Endodermal cell (in vitro differentiated cells): ENCODE measurements around the gene CNNM1. TPM values are rescaled to one million over a fixed set of nuclear protein-coding genes. Genes with fewer than 3 reads are reported as not detected.

Source experiments
- DNase-seq: peaks from one replicate; pipeline ENCODE4 v3.0.0-alpha.2; 2017
- H3K27ac ChIP-seq: 2 replicates; pipeline ENCODE4 v1.5.1; 2013; ENCODE audit warnings: mild to moderate bottlenecking, low read depth, low read length, moderate library complexity
- H3K27me3 ChIP-seq: 2 replicates; pipeline ENCODE4 v1.6.1; 2013; ENCODE audit warnings: mild to moderate bottlenecking, low read length, moderate library complexity; ENCODE audit not compliant: insufficient read depth, control insufficient read depth, poor library complexity, severe bottlenecking
- H3K36me3 ChIP-seq: 2 replicates; pipeline ENCODE4 v1.7.0; 2013; ENCODE audit warnings: mild to moderate bottlenecking, low read length, moderate library complexity; ENCODE audit not compliant: control insufficient read depth, insufficient read depth
- H3K4me1 ChIP-seq: one replicate; pipeline ENCODE4 v1.7.0; 2013; ENCODE audit warnings: low read length; ENCODE audit not compliant: control insufficient read depth, insufficient read depth
- H3K4me3 ChIP-seq: 2 replicates; pipeline ENCODE4 v1.5.1; 2013; ENCODE audit warnings: mild to moderate bottlenecking, low read length, moderate library complexity
- H3K9ac ChIP-seq: 2 replicates; pipeline ENCODE4 v1.6.1; 2013; ENCODE audit warnings: mild to moderate bottlenecking, low read length, moderate library complexity; ENCODE audit not compliant: poor library complexity, severe bottlenecking; ENCODE audit errors: extremely low read depth
- H3K9me3 ChIP-seq: 2 replicates; pipeline ENCODE4 v1.6.1; 2013; ENCODE audit warnings: mild to moderate bottlenecking, low read length, moderate library complexity; ENCODE audit not compliant: control insufficient read depth
- H3K27ac Mint-ChIP-seq: 2 replicates; pipeline ENCODE4 v1.8.0; 2020; ENCODE audit warnings: mixed read lengths
- H3K27me3 Mint-ChIP-seq: 2 replicates; pipeline ENCODE4 v1.8.0; 2021; ENCODE audit warnings: mild to moderate bottlenecking, mixed read lengths; ENCODE audit not compliant: insufficient read depth
- H3K36me3 Mint-ChIP-seq: 2 replicates; pipeline ENCODE4 v1.8.0; 2020; ENCODE audit warnings: low read depth, mixed read lengths
- H3K4me1 Mint-ChIP-seq: 2 replicates; pipeline ENCODE4 v1.8.0; 2020; ENCODE audit warnings: mixed read lengths
- H3K4me3 Mint-ChIP-seq: 2 replicates; pipeline ENCODE4 v1.8.0; 2020; ENCODE audit warnings: mild to moderate bottlenecking, moderate library complexity, mixed read lengths
- H3K9me3 Mint-ChIP-seq: 2 replicates; pipeline ENCODE4 v1.8.0; 2020; ENCODE audit warnings: mild to moderate bottlenecking, mixed read lengths
- WGBS, 2 experiments: methylation state at CpG; one replicate each; pipeline versions ENCODE4 v1.1.5 to v1.1.7; 2013; ENCODE audit warnings: missing lambda C conversion rate in 2 of 2, mixed read lengths in 1 of 2; ENCODE audit not compliant: insufficient coverage in 1 of 2, insufficient read length in 1 of 2; 5-methylcytosine and 5-hydroxymethylcytosine counted together
- total RNA-seq, 2 donors: library from RNA; stranded (reverse); fragmentation: NEBNext Ultra II Directional in 1 of 2; extraction: Animal tissue kit (Norgen Biotek cat#: 25700) in 1 of 2; gene quantifications; 2 replicates in 1 of 2; 3 replicates in 1 of 2; pipeline ENCODE4 v1.2.1, GENCODE V29; 2021
- TF ChIP-seq, protein P1 (sequence below): fragments of 200-600 bp; sonication (generic); conservative IDR thresholded peaks from 2 replicates; pipeline ENCODE4 v1.5.0; 2021; ENCODE audit warnings: antibody characterized with exemption, mild to moderate bottlenecking

The CNNM1 gene
- total RNA-seq, 2 donors from 2014 or later = 2.8 to 3.8 TPM

DNA sequence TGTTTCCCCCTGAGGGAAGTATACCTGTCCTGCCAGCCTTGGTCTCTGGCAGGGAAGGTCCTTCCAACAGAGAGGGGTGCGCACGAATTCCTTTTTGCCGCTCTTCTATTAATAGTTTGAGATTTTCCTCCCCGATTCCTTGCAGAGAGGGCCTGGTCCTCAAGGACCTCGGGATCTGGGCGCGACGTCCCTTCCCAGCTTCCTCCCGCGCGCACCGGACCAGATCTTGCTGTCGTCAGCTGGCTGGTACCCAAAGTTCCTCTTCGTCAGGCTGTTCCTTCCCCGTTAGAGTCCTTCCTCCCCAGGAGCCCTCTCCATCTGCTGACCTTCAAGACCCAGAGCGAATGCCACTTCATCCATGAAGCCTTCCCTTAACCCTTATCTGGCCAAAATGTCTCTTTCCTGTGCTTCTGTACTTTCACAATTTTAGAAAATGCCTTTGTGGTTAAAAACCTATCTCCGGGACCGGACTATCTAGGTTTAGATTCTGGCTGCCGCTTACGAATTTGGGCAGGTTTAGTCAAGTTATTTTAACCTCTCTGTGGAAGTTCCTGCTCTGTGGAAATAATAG lies 102.1 kb downstream of the CNNM1 start:
- Histone ChIP-seq H3K9me3 (no peaks in the 10 kb centered on the region), H3K36me3 (no peaks in the 10 kb centered on the region), H3K4me1 (peaks cover 8% of the 10 kb centered on the region), H3K27ac (no peak overlapping the region), H3K9ac (peak overlapping the region; percentile 60), H3K27me3 (peaks cover 33% of the 10 kb centered on the region), H3K4me3 (peak overlapping the region; percentile 94)
- TF ChIP-seq, protein P1, sequence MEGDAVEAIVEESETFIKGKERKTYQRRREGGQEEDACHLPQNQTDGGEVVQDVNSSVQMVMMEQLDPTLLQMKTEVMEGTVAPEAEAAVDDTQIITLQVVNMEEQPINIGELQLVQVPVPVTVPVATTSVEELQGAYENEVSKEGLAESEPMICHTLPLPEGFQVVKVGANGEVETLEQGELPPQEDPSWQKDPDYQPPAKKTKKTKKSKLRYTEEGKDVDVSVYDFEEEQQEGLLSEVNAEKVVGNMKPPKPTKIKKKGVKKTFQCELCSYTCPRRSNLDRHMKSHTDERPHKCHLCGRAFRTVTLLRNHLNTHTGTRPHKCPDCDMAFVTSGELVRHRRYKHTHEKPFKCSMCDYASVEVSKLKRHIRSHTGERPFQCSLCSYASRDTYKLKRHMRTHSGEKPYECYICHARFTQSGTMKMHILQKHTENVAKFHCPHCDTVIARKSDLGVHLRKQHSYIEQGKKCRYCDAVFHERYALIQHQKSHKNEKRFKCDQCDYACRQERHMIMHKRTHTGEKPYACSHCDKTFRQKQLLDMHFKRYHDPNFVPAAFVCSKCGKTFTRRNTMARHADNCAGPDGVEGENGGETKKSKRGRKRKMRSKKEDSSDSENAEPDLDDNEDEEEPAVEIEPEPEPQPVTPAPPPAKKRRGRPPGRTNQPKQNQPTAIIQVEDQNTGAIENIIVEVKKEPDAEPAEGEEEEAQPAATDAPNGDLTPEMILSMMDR = no peak
- H3K9me3 Mint-ChIP-seq = no peaks in the 10 kb centered on the region
- H3K27ac Mint-ChIP-seq = peak overlapping the region; percentile 93
- H3K4me1 Mint-ChIP-seq = peaks cover 25% of the 10 kb centered on the region
- H3K27me3 Mint-ChIP-seq = peaks cover 5% of the 10 kb centered on the region
- 7 to 8% methylated on average over 19 to 20 of the region's 20 CpGs for WGBS, 2 experiments
- no peak for DNase-seq
- H3K36me3 Mint-ChIP-seq = peaks cover 2% of the 10 kb centered on the region
- peak overlapping the region; percentile 90 for H3K4me3 Mint-ChIP-seq

DNA sequence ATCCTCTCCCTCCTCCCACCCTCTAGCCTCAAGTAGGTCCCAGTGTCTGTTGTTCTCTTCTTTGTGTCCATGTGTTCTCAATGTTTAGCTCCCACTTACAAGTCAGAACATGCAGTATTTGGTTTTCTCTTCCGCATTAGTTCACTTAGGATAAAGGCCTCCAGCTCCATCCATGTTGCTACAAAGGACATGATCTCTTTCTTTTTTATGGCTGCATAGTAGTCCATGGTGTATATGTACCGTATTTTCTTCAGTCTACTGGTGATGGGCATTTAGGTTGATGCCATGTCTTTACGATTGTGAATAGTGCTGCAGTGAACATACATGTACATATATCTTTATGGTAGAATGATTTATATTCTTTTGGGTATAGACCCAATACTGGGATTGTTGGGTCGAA lies 102.9 kb downstream of the CNNM1 start:
- Histone ChIP-seq H3K27ac (no peak overlapping the region), H3K9ac (no peak overlapping the region), H3K27me3 (peaks cover 38% of the 10 kb centered on the region), H3K36me3 (no peaks in the 10 kb centered on the region), H3K9me3 (no peaks in the 10 kb centered on the region), H3K4me3 (peak overlapping the region; percentile 94), H3K4me1 (peaks cover 8% of the 10 kb centered on the region)
- Mint-ChIP-seq H3K27me3 (peaks cover 5% of the 10 kb centered on the region), H3K4me3 (peak overlapping the region; percentile 90), H3K27ac (no peak overlapping the region), H3K9me3 (no peaks in the 10 kb centered on the region), H3K4me1 (peaks cover 27% of the 10 kb centered on the region), H3K36me3 (peaks cover 2% of the 10 kb centered on the region)
- no peak for DNase-seq
- TF ChIP-seq, protein P1 = no peak
- 90 to 92% methylated on average over 3 to 4 of the region's 4 CpGs for WGBS, 2 experiments

DNA sequence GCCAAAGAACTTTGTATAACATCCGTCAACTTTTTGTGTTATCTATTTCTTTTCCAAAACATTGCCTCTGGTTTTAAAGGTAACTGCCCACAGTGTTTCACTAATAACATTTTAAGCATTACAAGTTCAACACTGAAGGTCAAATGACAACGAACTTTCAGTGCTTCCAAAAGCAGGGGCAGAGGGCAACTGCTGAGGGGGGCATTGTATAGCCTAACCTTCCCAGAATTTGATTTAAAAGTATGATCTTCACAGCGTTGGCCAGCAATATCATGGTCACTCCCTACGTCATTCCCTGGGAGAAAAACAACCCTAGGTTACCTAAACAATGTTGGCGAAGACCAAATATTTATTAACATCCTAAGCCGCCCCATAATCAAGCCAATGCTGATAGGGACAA lies 103.7 kb downstream of the CNNM1 start:
- Histone ChIP-seq H3K27ac (no peak overlapping the region), H3K27me3 (peaks cover 42% of the 10 kb centered on the region), H3K9ac (no peak overlapping the region), H3K36me3 (no peaks in the 10 kb centered on the region), H3K9me3 (no peaks in the 10 kb centered on the region), H3K4me1 (peaks cover 8% of the 10 kb centered on the region), H3K4me3 (no peak overlapping the region)
- TF ChIP-seq, protein P1 = no peak
- DNase-seq = no peak
- Mint-ChIP-seq H3K27ac (no peak overlapping the region), H3K36me3 (no peaks in the 10 kb centered on the region), H3K4me1 (peaks cover 27% of the 10 kb centered on the region), H3K27me3 (peaks cover 5% of the 10 kb centered on the region), H3K4me3 (no peak overlapping the region), H3K9me3 (no peaks in the 10 kb centered on the region)
- WGBS, 2 experiments = 88 to 92% methylated on average over 4 to 6 of the region's 6 CpGs
